Prostate gland (tissue), 2 donors: Measurements from ENCODE around the gene ARMC12. TPM values are rescaled to one million over a fixed set of nuclear protein-coding genes. Genes with fewer than 3 reads are reported as not detected.

Experiments
- DNase-seq: peaks from one replicate; pipeline ENCODE4 v3.0.0-alpha.2; 2019; ENCODE audit warnings: low spot score
- H3K27ac ChIP-seq, 2 donors: fragments of 200-600 bp; sonication (generic); 2 replicates each; pipeline ENCODE4 v1.5.1; 2017 to 2019
- H3K27me3 ChIP-seq: fragments of 200-600 bp; sonication (generic); replicated peaks from 2 replicates; pipeline ENCODE4 v1.5.1; 2019; ENCODE audit not compliant: insufficient read depth
- H3K36me3 ChIP-seq, 2 donors: fragments of 200-600 bp; sonication (generic); 1 replicate in 1 of 2; 2 replicates in 1 of 2; pipeline versions ENCODE4 v1.5.1 to v1.8.1; 2017 to 2019
- H3K4me1 ChIP-seq: fragments of 200-600 bp; sonication (generic); replicated peaks from 2 replicates; pipeline ENCODE4 v1.5.1; 2019
- H3K4me3 ChIP-seq, 2 donors: fragments of 200-600 bp; sonication (generic); 2 replicates each; pipeline ENCODE4 v1.5.1; 2017 to 2019
- H3K9me3 ChIP-seq: fragments of 200-600 bp; sonication (generic); 2 replicates; pipeline ENCODE4 v1.5.1; 2017
- CTCF ChIP-seq, 4 experiments: fragments of 200-600 bp in 2 of 4; fragments of 450-650 bp in 2 of 4; sonication (generic) in 2 of 4; IDR thresholded peaks; 1 replicate in 3 of 4; 2 replicates in 1 of 4; pipeline ENCODE4 v1.5.1; 2016 to 2019; ENCODE audit warnings: antibody characterized with exemption in 4 of 4, mild to moderate bottlenecking in 2 of 4, moderate library complexity in 2 of 4
- POLR2A ChIP-seq: fragments of 450-650 bp; IDR thresholded peaks from one replicate; pipeline ENCODE4 v1.6.1; 2016; ENCODE audit warnings: antibody characterized with exemption, mild to moderate bottlenecking
- POLR2AphosphoS5 ChIP-seq: sonication (generic); formaldehyde crosslinking; IDR thresholded peaks from one replicate; pipeline ENCODE4 v1.6.1; 2017; ENCODE audit warnings: antibody characterized with exemption
- WGBS: methylation state at CpG from one replicate; pipeline ENCODE4 v1.1.5; 2018; 5-methylcytosine and 5-hydroxymethylcytosine counted together
- intact Hi-C: fragments of 100-400 bp; cut with DNase I; formaldehyde crosslinking; loops from one replicate; pipeline ENCODE4 v1.14.2; 2022
- total RNA-seq, 2 donors: library from RNA; depleted of rRNA; stranded (reverse); fragments of >200 nt; gene quantifications; one replicate each; pipeline ENCODE4 v1.1.0, GENCODE V29; 2016

ARMC12 gene
- total RNA-seq, 2 donors from 2014 or later: 1.7 to 4.4 TPM

- DNase-seq: peak; percentile 87
- WGBS: under 1% methylated on average over 29 of the region's 29 CpGs
- peak overlapping the region; percentile 99 to 100 for H3K27ac ChIP-seq
- intact Hi-C loops: no loop called here
- H3K9me3 ChIP-seq: no peaks in the 10 kb centered on the region
- no peaks in the 10 kb centered on the region for H3K36me3 ChIP-seq
- no peaks in the 10 kb centered on the region for H3K27me3 ChIP-seq
- peak overlapping the region; percentile 22 to 51 for H3K4me3 ChIP-seq
- H3K4me1 ChIP-seq: peaks cover 73% of the 10 kb centered on the region
- TF ChIP-seq CTCF (IDR thresholded peaks at IDR 0.05): no peak
- peak; percentile 37 for TF ChIP-seq POLR2A
- TF ChIP-seq POLR2AphosphoS5: peak; percentile 42
Observed at GRCh38 chr6:35727231-35727934, 9.4 kb upstream of the ARMC12 start.

GRCh38 chr6:35727935-35728682, 8.7 kb upstream of the ARMC12 start:
- no peaks in the 10 kb centered on the region for H3K36me3 ChIP-seq
- peak overlapping the region; percentile 99 to 100 for H3K27ac ChIP-seq
- peak; percentile 95 for DNase-seq
- TF ChIP-seq POLR2A (no peak), CTCF (IDR thresholded peaks at IDR 0.05) (peak in 1 of 4 experiments; percentile 1), POLR2AphosphoS5 (peak; percentile 89)
- 1% methylated on average over 34 of the region's 57 CpGs for WGBS
- H3K4me3 ChIP-seq: peak overlapping the region; percentile 22 to 51
- intact Hi-C loops: loop anchor here (1.0 kb wide), 1 partner anchor 40 kb away; the partner anchor contains the start of gene FKBP5
- H3K9me3 ChIP-seq: no peaks in the 10 kb centered on the region
- H3K27me3 ChIP-seq: no peaks in the 10 kb centered on the region
- peaks cover 73% of the 10 kb centered on the region for H3K4me1 ChIP-seq

- 36% methylated on average over 12 of the region's 12 CpGs for WGBS
- intact Hi-C loops: loop anchor here (1.0 kb wide), 1 partner anchor 41 kb away; the partner anchor contains the start of gene FKBP5
- no peaks in the 10 kb centered on the region for H3K36me3 ChIP-seq
- peak; percentile 92 for DNase-seq
- peaks cover 75% of the 10 kb centered on the region for H3K4me1 ChIP-seq
- H3K4me3 ChIP-seq: no peak overlapping the region
- H3K27me3 ChIP-seq: no peaks in the 10 kb centered on the region
- H3K27ac ChIP-seq: peak overlapping the region; percentile 99 to 100
- peak; percentile 87 for TF ChIP-seq POLR2AphosphoS5
- TF ChIP-seq CTCF (IDR thresholded peaks at IDR 0.05): peak in 1 of 4 experiments; percentile 18
- peak; percentile 64 for TF ChIP-seq POLR2A
- no peaks in the 10 kb centered on the region for H3K9me3 ChIP-seq
Observed at GRCh38 chr6:35728683-35729678, 7.9 kb upstream of the ARMC12 start.

- 19% methylated on average over 2 of the region's 2 CpGs for WGBS
- Histone ChIP-seq H3K36me3 (no peaks in the 10 kb centered on the region), H3K4me3 (no peak overlapping the region), H3K9me3 (no peaks in the 10 kb centered on the region), H3K27ac (peak overlapping the region; percentile 99 to 100), H3K27me3 (no peaks in the 10 kb centered on the region), H3K4me1 (peaks cover 74% of the 10 kb centered on the region)
- TF ChIP-seq POLR2AphosphoS5 (peak; percentile 39), CTCF (IDR thresholded peaks at IDR 0.05) (no peak), POLR2A (peak; percentile 7)
- DNase-seq: no peak
- intact Hi-C loops: loop anchor here (2.0 to 10.0 kb wide), 2 partner anchors 129 to 385 kb away; partner anchors contain the start of gene PPARD
Observed at GRCh38 chr6:35729722-35730121, 7.1 kb upstream of the ARMC12 start.
